Psoas muscle (tissue), 8 donors: ENCODE results near the gene CRACR2A. TPM values are rescaled to one million over a fixed set of nuclear protein-coding genes. Genes with fewer than 3 reads are reported as not detected.

Experiments
- ATAC-seq, 4 donors: fragments of 200-7000 bp; cut with Tn5 transposase; one replicate each; pipeline ENCODE4 v1.9.1; 2020; ENCODE audit warnings: moderate library complexity in 3 of 4, mild to moderate bottlenecking in 2 of 4
- DNase-seq, 2 donors: peaks; one replicate each; pipeline ENCODE4 v3.0.0-alpha.2; 2020
- H3K27ac ChIP-seq: fragments of 200-600 bp; one replicate; pipeline ENCODE4 v1.8.0; 2022
- H3K27me3 ChIP-seq, 3 donors: fragments of 200-600 bp in 1 of 3; one replicate each; pipeline versions ENCODE4 v1.6.1 to v1.8.0; 2013 to 2022; ENCODE audit warnings: low read length in 2 of 3, mild to moderate bottlenecking in 2 of 3, moderate library complexity in 1 of 3; ENCODE audit not compliant: insufficient read depth in 3 of 3
- H3K36me3 ChIP-seq, 2 donors: fragments of 200-600 bp in 1 of 2; one replicate each; pipeline versions ENCODE4 v1.6.1 to v1.8.0; 2013 to 2022; ENCODE audit warnings: low read depth in 1 of 2, mild to moderate bottlenecking in 1 of 2, moderate library complexity in 1 of 2; ENCODE audit not compliant: insufficient read depth in 1 of 2
- H3K4me1 ChIP-seq: fragments of 200-600 bp; one replicate; pipeline ENCODE4 v1.8.0; 2022
- H3K4me3 ChIP-seq: fragments of 200-600 bp; one replicate; pipeline ENCODE4 v1.8.0; 2022; ENCODE audit warnings: mild to moderate bottlenecking
- H3K9me3 ChIP-seq: fragments of 200-600 bp; one replicate; pipeline ENCODE4 v1.8.0; 2022
- CTCF ChIP-seq: fragments of 200-600 bp; IDR thresholded peaks from one replicate; pipeline ENCODE4 v1.8.0; 2022; ENCODE audit warnings: antibody characterized with exemption
- WGBS, 3 donors: extraction: QIAGEN DNeasy Blood & Tissue Kit; methylation state at CpG; one replicate each; pipeline versions ENCODE4 v1.1.6 to v1.1.7; 2013; 5-methylcytosine and 5-hydroxymethylcytosine counted together
- intact Hi-C, 2 donors: fragments of 100-400 bp; cut with DNase I; formaldehyde crosslinking; loops; one replicate each; pipeline versions ENCODE4 v1.11.0 to v1.14.2; 2022
- polyA plus RNA-seq, 3 donors: library from polyadenylated mRNA; stranded (reverse); fragments of 200-250 nt; gene quantifications; one replicate each; pipeline ENCODE4 v1.2.3, GENCODE V29; 2013
- total RNA-seq, 4 donors: library from RNA; stranded (reverse); fragmentation: NEBNext Ultra II Directional in 2 of 4; extraction: Animal tissue kit (Norgen Biotek cat#: 25700) in 2 of 4; gene quantifications; one replicate each; pipeline versions ENCODE4 v1.2.1 to v1.2.4, GENCODE V29; 2021 to 2023
- donor health status: healthy with polysubstance abuse.
- donor health status: DM: no; HTN: no; CAD: no; lungs with moderate emphysema.
- donor health status: Bipolar disorder and iron deficiency.
- donor health status: healthy.
- donor health status: DM: yes; HTN: yes; CAD: no.
- donor health status: DM: no; HTN: no; CAD: no.
- donor health status: DM: no; HTN: no; CAD: no.
- donor health status: DM: yes; HTN: yes; CAD: no.

The CRACR2A gene
- total and polyA plus RNA-seq, 7 donors: 0.24 to 1.7 (median 0.87) TPM

GRCh38 chr12:3750616-3751015 lies 2.3 kb downstream of the CRACR2A start:
- no peaks in the 10 kb centered on the region for H3K4me1 ChIP-seq
- WGBS, 3 donors: 97 to 98% (median 97%) methylated on average over 3 of the region's 4 CpGs
- ATAC-seq (no peak), DNase-seq (no peak)
- no peak overlapping the region for H3K4me3 ChIP-seq
- no peaks in the 10 kb centered on the region for H3K36me3 ChIP-seq
- H3K9me3 ChIP-seq: no peaks in the 10 kb centered on the region
- intact Hi-C loops: no loop called here
- H3K27ac ChIP-seq: no peak overlapping the region
- TF ChIP-seq CTCF: no peak
- H3K27me3 ChIP-seq: peaks cover 0 to 17% (median 6%) of the 10 kb centered on the region in 3 donors

GRCh38 chr12:3748620-3749019 lies 4.3 kb downstream of the CRACR2A start:
- ATAC-seq: no peak
- WGBS, 3 donors: 56 to 79% (median 70%) methylated on average over 4 of the region's 4 CpGs
- intact Hi-C loops: no loop called here

GRCh38 chr12:3747976-3748619 lies 4.8 kb downstream of the CRACR2A start:
- Histone ChIP-seq H3K36me3 (no peaks in the 10 kb centered on the region), H3K4me1 (no peaks in the 10 kb centered on the region), H3K4me3 (no peak overlapping the region), H3K27ac (no peak overlapping the region), H3K27me3 (peaks cover 0 to 7% (median 6%) of the 10 kb centered on the region in 3 donors), H3K9me3 (no peaks in the 10 kb centered on the region)
- no peak for DNase-seq
- WGBS, 3 donors: 57 to 64% (median 60%) methylated on average over 5 of the region's 5 CpGs
- intact Hi-C loops: no loop called here
- TF ChIP-seq CTCF: no peak
- no peak for ATAC-seq

More at GRCh38 chr12:3748620-3749019, 4.3 kb downstream of the CRACR2A start:
- no peak overlapping the region for H3K27ac ChIP-seq
- DNase-seq: no peak
- no peaks in the 10 kb centered on the region for H3K9me3 ChIP-seq
- H3K4me3 ChIP-seq: no peak overlapping the region
- H3K27me3 ChIP-seq: peaks cover 0 to 12% (median 6%) of the 10 kb centered on the region in 3 donors
- no peaks in the 10 kb centered on the region for H3K4me1 ChIP-seq
- TF ChIP-seq CTCF: no peak
- H3K36me3 ChIP-seq: no peaks in the 10 kb centered on the region

- ATAC-seq: no peak
- H3K36me3 ChIP-seq: no peaks in the 10 kb centered on the region
- 76 to 82% (median 77%) methylated on average over 6 of the region's 6 CpGs for WGBS, 3 donors
- intact Hi-C loops: no loop called here
- H3K27ac ChIP-seq: no peak overlapping the region
- peaks cover 0 to 4% (median 2%) of the 10 kb centered on the region in 3 donors for H3K27me3 ChIP-seq
- H3K4me1 ChIP-seq: no peaks in the 10 kb centered on the region
- DNase-seq: no peak
- H3K4me3 ChIP-seq: no peak overlapping the region
- no peak for TF ChIP-seq CTCF
- no peaks in the 10 kb centered on the region for H3K9me3 ChIP-seq
These were observed 5.4 kb downstream of the CRACR2A start for GRCh38 chr12:3747543-3747942.

GRCh38 chr12:3746758-3747157 lies 6.2 kb downstream of the CRACR2A start:
- Histone ChIP-seq H3K4me3 (no peak overlapping the region), H3K27me3 (no peaks in the 10 kb centered on the region), H3K27ac (no peak overlapping the region), H3K4me1 (no peaks in the 10 kb centered on the region), H3K9me3 (no peaks in the 10 kb centered on the region), H3K36me3 (no peaks in the 10 kb centered on the region)
- no peak for TF ChIP-seq CTCF
- DNase-seq (no peak), ATAC-seq (no peak)
- 97 to 100% (median 99%) methylated on average over 4 of the region's 4 CpGs for WGBS, 3 donors
- intact Hi-C loops: no loop called here
